Fibroblast of gingiva (primary cell): ENCODE data around the gene CDH23.

ENCODE experiments used
- DNase-seq: peaks from one replicate; pipeline ENCODE4 v3.0.0-alpha.2; 2011; ENCODE audit warnings: low read depth

The CDH23 gene

DNA sequence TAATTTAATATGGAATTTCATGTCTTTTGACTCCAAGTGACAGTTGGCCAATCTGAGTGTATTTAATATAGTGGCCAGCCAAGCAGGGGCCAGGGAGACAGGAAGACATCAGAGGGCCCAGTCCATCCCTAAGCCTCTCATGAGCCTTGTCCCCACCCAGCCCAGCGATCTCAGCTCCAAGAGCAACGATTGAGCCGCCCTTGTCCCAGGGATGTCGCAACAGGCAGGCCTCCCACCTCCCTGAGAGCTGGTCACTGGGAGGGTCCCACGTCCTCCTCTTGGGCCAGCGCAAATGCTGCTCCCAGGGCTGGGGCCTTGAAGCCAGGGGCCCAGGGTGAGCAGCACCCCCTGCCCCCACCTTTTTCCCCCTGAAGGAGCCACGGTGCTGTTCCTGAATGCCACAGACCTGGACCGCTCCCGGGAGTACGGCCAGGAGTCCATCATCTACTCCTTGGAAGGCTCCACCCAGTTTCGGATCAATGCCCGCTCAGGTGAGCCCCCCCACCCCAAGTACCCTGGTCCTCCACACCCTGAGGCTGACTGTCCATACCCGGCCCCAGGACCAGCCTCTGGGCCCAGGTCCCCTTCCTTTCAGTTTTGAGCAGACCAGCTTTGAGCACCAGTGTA lies 293.5 kb downstream of the CDH23 start:
- DNase-seq, result no peak

DNA sequence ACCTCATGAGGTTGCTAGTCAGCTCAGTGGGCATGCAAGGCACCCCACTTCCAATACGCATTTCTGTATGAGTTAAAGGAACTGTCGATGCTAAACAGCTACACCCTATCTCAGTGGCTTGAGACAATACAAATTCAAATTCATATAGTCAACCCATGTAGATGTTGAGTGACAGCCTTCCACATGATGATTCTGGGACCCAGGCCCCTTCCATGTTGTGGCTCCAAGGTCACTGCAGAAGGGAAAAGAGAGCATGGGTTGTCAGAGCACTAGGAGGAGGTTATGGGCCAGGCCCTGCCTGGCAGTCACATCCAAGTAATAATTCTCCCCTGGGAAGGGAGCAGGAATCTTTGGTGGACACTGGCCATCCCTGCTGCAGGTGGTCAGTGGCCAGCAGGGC lies 294.7 kb downstream of the CDH23 start:
- DNase-seq, result no peak

DNA sequence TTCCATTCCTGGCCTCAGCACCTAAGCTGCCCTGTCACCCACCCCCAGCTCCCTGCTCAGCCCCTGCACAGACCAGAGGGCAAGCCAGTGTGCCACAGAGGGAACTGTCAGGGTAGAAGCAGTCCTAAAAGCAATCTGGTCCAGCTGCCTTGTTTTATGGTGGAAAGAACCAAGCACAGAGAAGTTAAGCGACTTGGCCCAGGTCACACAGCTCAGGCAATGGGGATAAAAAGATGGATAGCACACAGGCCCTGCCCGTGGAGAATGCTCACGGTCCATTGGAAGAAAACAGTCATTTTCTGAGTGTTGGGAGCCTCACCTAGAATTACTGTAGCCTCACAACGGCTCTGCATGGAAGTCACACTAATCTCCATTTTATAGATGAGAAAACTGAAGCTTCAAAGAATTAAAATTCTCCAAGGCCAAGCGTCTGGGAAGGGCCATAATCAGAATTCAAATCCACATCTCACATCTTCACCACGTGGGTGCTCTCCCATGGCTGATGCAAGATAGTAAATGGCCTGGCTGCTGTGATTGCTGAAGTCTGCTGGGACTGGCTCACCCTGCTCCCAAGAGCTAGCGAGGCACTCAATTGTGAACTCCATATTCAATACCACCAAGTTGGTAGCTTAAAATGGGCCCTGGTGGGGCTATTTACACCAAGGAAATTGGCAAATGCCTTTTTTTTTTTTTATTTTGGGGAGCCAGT lies 296.0 kb downstream of the CDH23 start:
- DNase-seq, result no peak

DNA sequence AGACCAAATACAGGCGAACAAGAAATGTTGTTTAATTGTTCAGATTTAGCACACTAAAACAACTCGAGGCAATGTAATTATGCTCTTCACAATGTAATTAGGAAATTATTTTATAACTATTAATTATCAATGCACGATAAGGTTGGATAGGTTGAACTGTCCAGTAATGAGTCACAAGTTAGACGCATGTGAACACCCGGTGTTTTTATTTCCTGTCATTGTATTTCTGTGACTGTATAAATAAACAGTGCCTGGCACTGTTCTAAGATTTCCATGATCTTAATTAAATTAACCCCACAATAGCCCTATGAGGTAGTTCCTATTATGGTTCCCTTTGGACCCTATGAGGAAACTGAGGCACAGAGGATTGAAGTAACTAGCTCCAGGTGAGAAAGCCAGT lies 296.7 kb downstream of the CDH23 start:
- DNase-seq, result no peak

DNA sequence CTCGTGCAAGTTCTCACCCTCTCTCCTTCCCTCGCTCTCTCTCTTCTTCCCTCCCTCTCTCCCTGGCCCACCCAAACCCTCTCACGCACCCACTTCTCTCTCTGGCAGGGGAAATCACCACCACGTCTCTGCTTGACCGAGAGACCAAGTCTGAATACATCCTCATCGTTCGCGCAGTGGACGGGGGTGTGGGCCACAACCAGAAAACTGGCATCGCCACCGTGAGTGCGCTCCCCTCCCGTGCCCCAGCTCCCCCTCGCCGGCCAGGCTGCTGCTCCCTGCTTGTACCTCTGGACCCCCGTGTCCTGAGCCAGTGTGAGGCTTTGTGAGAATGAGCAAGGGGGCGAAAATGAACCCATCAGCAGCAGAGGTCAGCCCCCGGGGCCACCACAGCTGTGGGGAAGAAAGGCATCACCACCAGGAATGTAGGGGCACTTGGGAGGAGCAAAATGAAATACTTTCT lies 297.4 kb downstream of the CDH23 start:
- no peak for DNase-seq

DNA sequence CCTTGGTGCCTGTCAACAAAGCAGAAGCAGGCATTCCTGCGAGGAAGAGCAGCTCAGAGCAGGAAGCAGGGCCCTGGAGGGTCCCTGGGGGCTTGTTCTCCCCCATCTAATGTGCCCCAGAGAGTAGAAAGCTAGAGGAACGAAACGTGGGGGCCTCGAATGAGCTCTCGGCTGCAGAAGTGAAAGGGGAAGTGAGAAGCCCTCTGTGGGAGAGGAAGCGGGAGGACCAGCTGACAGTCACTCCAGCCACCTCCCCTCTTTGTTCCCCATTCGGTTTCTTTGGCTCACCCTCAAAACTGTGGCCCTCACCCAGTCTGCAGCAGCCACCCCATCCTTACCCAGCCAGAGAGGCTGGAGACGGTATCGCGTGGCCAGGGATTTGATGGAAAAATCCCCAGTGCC lies 297.8 kb downstream of the CDH23 start:
- no peak for DNase-seq

DNA sequence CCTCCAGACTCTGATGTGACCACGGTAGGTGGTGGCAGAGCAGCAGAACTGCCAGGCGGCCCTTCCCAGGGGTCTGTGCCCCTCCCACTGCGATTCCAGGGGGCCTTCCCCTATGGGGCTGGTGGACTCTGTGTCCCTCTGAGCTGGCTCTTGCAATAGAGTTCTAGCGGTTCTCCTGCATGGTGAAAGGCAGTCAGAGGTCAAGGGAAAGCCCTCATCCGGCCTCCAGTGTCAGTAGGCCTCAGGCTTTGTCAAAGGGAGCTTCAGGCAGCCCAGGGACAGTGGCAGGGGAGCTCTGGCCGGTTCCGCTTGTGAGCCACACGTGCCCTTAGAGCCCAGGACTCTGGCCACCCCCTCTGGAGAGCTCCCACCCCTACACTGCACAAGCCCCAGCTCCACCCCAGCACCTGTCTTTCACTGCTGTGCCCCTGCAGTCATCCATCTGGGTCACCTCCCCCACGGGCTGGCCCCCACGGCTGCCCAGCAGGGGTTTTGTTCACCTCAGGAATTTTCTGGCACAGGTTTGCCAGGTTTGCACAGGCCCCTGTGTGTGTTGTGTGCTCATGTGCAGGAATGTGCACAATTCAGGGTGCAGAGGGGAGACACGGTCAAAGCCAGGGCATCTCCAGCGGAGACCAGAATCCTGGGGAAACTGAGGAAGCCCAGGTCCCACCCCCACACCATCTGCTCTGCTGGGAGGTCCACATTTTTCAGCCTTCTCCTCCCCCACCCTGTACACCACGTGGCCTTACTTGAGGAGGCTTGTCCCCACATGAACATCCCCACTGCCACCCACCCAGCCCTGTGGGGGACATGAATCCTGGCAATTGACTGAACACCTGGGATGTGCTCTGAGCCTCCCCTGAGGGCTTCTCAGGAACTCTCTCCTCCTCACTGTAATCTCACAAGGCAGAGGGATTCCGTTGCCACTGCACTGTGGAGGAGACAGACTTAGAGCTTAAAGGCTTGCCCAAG lies 299.1 kb downstream of the CDH23 start:
- DNase-seq, result no peak

DNA sequence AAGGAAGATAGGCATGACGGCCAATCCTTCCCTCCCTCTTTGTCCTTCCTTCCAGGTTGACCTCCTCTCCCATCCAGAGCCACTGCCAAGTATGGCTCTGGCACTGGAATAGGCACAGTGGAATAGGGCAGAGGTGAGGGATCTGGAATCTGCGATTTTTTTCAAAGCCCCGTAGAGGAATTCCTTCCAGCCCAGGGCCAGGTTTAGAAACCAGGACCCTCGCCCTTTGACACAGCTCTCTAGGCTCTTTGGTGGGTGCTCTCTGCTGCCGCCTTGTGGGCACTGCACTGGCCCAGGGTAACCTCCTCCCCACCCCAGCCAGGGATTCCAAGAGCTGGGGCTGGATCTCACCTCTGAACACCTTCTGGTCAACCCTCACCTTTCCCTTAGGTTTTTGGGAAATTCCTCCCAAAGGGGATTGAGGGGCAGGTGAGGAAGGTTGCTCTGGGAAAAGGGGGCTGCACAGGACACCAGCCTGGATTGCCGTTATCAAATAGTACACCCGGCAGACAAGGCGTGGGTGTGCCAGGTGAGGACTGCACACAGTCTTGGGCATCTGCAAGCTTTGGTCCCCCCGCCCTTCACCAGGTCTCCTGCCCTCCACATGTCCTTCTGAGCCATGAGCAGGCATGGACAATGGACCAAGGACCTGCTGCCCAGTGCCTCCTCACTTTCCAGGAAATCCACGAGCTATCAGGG lies 300.1 kb downstream of the CDH23 start:
- no peak for DNase-seq

DNA sequence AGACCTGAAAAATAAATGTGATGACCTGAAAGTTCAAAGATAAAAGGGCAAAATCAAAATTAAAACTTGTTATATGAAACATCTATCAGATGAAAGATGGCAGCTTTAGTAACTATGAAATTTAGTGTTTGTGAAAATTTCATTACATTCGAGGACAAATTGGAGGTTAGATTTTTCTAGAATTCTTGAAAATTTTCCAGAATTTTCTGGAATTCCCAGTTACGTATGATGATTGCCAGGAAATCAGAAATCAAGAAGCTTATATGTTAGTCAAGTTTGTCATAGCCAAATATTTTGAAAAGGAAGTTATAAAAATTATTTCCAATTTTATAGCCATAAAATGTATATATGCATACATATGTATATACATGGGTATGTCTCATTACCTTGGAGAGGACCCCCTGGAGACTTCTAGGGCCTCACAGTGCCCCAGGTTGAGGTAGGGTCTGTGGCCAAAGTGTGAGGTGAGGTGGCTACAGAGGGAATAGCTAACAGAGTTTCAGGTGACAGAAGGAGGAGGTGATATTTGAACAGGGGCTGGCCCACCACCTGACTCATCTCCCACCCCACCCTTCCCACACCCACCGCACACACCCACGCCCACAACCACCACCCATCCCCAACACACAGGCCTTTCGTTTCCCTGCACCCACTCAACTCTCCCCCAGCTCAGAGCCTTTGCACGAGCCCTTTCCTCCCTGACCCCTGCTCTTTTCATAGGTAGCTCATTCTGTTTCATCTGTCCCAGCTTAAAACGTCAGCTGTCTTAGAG lies 301.4 kb downstream of the CDH23 start:
- no peak for DNase-seq

DNA sequence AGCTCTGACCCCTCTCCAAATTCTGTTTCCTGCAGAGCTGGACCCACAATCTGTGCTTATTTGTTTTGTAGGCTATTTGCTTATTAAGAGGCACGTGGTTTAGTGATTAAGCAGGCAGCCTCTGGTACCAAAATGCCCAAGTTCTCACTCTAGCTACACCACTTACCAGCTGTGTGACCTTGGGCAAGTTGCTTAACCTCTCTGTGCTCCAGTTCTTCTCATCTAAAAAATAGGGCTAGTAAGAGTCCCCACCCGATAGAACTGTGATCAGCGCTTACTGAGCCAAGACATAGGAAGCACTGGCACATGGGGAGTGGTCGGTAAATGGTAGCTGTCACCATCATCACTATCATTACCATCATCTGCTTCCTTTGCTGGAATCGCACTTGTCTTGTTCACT lies 302.0 kb downstream of the CDH23 start:
- DNase-seq, result no peak

DNA sequence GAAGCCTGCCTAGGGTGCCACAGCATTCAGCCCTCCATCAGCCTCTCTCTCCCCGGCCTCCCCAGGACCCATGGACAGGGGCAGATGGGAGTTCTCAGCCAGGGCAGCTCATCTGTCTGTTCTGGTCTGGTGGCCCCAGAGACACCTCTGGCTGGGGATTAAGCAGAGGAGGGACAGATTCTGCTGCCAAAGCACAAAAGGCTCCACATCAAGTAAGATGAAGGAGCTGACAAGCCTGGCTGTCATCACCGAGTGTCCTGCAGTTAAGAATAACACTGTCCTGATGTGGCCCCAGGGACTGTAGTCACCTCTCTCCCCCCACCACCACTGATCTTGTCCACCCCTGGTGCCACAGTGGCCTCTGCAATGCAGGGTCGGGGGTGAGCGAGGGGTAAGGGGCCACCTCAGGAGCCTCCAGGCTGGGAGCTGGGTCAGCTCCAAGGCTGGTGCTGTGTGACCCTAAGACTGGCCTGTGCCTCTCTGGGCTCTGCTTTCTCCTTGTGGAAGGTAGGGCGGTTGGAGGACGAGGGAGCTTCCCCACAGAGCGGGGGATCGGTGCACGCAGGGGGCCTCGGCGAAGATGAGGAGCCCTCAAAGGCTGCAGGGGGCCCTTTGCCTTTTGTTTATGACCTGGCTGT lies 304.1 kb downstream of the CDH23 start:
- DNase-seq, result no peak

DNA sequence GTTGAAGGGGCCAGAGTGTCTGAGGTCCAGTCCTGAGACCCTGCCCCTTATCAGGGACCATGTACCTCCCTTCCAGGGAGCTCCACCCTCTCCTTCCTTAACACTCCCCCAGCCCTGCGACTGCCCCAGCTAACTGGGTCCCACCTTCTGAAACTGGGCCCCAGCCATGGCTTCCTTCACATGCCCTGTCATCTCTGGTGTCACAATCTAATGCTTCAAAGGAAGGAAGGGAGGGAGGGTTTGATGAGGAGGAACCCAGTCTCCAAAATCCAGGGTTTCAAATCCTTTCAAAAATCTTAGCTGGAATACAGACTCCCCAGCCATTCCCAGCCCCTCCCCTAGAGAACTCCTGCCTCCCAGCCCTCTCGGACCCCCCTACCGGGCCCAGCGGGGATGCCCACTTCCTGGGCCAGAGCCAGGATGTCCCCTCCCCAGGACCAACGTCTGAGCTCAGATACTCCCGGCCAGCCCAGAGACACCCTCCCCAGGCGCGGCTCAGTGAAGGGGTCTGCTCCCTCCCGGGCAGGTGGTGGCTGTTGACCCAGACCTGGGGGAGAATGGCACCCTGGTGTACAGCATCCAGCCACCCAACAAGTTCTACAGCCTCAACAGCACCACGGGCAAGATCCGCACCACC lies 304.9 kb downstream of the CDH23 start:
- DNase-seq, result no peak

DNA sequence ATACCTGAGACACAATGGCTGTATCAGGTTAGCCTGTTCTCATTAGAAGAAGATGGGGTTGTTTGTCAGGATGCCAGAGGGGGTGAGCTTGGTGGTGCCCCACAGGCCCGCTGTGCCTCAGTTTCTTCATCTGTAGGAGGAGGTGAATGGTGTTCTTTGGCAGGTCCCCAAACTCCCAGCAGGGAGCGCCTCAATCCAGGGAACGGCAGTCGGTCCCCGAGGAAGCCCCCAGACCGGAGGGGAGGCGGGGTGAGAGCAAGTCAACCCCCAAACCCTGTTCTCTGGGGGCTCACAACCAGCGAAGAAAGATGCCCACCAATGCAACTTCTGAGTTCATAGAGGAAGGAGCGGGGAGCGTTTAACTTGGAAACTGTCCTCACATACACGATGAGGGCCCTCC lies 306.9 kb downstream of the CDH23 start:
- DNase-seq, result no peak

DNA sequence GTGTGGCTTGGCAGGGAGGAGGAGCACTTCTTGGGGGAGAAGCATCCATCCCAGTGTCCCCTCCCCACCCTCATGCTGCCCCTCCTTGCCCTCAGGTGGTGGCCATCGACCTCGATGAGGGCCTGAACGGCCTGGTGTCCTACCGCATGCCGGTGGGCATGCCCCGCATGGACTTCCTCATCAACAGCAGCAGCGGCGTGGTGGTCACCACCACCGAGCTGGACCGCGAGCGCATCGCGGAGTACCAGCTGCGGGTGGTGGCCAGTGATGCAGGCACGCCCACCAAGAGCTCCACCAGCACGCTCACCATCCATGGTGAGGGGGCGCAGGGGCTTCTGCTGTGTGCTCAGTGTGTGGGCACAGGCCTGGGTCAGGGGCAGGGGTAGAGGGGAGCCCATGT lies 308.1 kb downstream of the CDH23 start:
- no peak for DNase-seq

DNA sequence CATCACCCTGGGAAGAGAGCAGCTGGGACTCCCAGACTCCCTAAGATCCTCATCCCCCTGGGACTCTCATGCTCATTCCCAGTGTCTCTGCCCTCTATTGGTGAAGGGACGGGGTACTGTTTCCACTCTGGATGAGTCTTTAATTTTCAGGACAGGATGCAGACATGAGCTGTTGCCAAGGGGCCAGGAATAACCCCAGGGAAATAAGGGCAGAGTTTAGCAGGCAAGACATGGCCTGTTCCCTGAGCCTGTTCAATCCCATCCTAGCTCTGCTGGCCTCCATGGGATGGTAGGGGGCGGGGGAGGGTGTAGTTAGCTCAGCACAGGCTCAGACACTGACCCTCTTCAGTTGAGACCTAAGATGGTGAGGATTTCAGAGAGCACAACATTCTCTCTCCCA lies 308.9 kb downstream of the CDH23 start:
- DNase-seq, result no peak

DNA sequence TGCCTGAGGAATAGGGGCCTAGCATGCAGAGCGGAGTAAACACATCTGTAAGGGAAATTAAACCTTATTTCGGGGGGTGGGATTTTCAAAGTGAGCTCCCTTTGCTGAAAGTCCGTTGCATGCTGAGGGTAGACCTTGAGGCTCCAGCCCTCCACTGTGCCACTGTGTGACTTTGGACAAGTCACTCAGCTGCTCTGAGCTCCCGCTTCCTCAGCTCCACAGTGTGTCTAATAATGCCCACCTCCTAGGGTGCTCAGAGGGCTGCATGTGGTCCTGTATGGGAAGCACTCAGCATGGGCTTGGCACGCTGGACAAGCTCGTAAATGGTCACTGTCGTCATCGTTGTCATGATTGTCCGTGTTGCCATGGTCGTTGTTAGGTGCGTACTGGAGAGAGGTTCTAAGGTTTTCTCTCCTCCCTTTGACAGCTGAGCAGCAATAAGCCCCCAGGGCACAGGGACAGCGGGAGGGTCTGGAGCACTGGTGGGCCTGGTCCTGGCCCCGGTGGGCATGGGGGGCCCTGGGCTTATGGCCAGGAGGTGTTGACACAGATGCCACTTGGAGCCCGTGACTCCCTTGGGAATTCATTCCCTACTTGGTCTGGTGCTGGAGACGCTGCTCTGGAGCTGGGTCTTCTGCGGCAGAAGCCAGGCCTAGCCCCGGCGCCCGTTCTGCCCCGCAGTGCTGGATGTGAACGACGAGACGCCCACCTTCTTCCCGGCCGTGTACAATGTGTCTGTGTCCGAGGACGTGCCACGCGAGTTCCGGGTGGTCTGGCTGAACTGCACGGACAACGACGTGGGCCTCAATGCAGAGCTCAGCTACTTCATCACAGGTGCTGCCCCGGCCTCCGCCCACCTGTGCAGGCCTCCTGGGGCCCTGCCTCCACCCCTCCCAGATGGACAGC lies 309.7 kb downstream of the CDH23 start:
- no peak for DNase-seq

DNA sequence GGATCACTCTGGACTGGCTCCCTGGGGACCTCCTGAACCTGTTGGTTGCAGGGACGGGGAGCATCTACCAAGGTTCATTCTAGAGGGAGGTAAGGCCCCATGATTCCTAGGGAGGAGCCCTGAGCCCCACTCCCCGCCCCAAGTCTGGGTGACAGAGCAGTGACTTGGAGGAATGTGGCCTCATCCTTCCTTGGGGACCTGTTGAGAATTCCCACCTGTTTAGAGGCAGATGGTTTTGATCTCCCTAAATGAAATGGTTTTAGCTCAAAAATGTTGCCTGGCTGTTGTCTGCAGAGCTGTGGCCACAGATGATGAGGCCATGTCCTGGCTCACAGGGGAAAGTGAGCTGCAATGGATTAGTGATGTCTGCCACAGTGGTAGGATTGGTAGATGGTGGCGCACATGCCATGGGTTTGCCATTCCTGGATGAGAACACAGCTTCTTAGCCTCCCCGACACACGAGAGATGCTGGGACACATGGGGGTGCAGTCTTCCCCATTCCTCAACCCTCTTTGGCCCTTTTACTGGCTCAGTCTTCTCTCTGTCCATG lies 310.6 kb downstream of the CDH23 start:
- no peak for DNase-seq

DNA sequence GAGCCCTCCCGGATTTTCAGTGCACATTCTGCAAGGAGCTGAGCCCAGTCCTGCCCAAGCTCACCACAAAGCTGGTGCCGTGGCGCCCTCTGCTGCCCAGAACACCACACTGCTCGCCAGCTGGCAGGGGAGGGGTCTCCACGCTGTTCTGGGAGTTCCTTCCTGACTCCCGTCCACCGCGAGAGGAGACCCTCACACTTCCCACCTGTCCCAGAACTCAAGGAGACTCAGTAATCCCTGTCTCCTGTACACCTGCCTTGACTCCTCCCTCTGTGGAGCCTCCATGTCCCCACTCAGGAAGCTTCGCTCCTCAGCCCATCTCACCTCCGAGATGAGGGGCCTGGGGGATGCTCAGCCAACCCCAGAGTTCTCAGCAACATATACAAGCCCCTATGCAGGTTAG lies 311.6 kb downstream of the CDH23 start:
- no peak for DNase-seq
